ENCODE data around the gene FAM186B.

DNA sequence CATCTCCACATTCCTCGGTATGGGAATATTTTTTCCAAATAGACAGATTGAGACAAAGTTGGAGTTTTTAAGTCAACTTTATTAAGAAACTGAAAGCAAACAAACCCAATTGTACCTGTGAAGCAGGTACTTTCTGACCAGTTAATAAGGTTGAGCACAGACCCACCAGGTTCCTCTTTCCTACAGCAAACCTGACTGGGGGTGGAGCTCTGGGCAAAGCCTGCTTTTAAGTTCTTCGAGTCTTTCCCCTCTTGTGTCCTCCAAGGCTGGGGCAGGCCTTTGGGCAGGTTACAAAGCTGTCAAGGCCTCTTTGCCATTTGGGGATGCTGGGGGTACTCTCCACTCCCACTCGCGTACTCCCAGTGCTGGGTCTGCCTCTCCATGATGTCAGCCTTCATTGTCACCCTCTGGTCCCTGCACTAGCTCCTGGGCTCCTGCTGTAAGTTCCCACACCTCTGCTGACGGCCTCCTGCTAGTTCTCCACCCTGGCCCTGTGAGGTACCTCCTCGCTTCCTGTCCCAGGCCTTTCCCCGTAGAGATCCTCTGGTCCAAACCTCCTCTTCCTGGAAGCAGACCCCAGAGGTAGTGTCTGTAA, 63.4 kb downstream of the FAM186B start:
- TF ChIP-seq, protein P1, sequence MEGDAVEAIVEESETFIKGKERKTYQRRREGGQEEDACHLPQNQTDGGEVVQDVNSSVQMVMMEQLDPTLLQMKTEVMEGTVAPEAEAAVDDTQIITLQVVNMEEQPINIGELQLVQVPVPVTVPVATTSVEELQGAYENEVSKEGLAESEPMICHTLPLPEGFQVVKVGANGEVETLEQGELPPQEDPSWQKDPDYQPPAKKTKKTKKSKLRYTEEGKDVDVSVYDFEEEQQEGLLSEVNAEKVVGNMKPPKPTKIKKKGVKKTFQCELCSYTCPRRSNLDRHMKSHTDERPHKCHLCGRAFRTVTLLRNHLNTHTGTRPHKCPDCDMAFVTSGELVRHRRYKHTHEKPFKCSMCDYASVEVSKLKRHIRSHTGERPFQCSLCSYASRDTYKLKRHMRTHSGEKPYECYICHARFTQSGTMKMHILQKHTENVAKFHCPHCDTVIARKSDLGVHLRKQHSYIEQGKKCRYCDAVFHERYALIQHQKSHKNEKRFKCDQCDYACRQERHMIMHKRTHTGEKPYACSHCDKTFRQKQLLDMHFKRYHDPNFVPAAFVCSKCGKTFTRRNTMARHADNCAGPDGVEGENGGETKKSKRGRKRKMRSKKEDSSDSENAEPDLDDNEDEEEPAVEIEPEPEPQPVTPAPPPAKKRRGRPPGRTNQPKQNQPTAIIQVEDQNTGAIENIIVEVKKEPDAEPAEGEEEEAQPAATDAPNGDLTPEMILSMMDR (IDR thresholded peaks at IDR 0.05), result no peak
- TF ChIP-seq EP300 (IDR thresholded peaks at IDR 0.05), result no peak
